HL-60 (cell line): ENCODE data around the gene LALBA.

ENCODE experiments used
- CTCF ChIP-seq: IDR thresholded peaks from one replicate; pipeline ENCODE4 v1.5.1; 2011; ENCODE audit warnings: low read length, control low read depth, inconsistent platforms; ENCODE audit not compliant: insufficient read depth
- REST ChIP-seq: IDR thresholded peaks from 2 replicates; pipeline ENCODE4 v1.6.1; 2012; ENCODE audit warnings: low read depth; ENCODE audit not compliant: insufficient replicate concordance

GRCh38 chr12:48569946-48570345 lies at the start of gene LALBA:
- TF ChIP-seq REST (no peak), CTCF (no peak)
